Astrocyte (in vitro differentiated cells and primary cell): ENCODE measurements around the gene SDHD. TPM values are rescaled to one million over a fixed set of nuclear protein-coding genes. Genes with fewer than 3 reads are reported as not detected.
"Not testable (repeated sequence)": the region's sequence is repeated elsewhere in the genome, so short reads cannot be mapped to it uniquely, and the experiment has no call there.

Source experiments
- DNase-seq: peaks from one replicate; pipeline ENCODE4 v3.0.0-alpha.2; 2010; ENCODE audit warnings: low read depth
- FAIRE-seq: peaks from 2 replicates; lab custom pipeline; 2011; peaks lifted over from hg19 to GRCh38; lab: Jason Lieb, UNC
- H2AFZ ChIP-seq: 2 replicates; pipeline ENCODE4 v1.6.0; 2012; ENCODE audit warnings: low read depth, low read length, inconsistent platforms
- H3K27ac ChIP-seq: 2 replicates; pipeline ENCODE4 v1.5.1; 2011; ENCODE audit warnings: low read depth, low read length, inconsistent platforms
- H3K27me3 ChIP-seq: 2 replicates; pipeline ENCODE4 v1.6.0; 2011; ENCODE audit warnings: low read length, inconsistent platforms; ENCODE audit not compliant: insufficient read depth
- H3K36me3 ChIP-seq: 2 replicates; pipeline ENCODE4 v1.5.1; 2011; ENCODE audit warnings: low read length, inconsistent platforms; ENCODE audit not compliant: insufficient read depth
- H3K4me1 ChIP-seq: 2 replicates; pipeline ENCODE4 v1.5.1; 2011; ENCODE audit warnings: low read length, inconsistent platforms; ENCODE audit not compliant: insufficient read depth
- H3K4me2 ChIP-seq: 2 replicates; pipeline ENCODE4 v1.6.0; 2012; ENCODE audit warnings: low read length, inconsistent platforms
- H3K4me3 ChIP-seq: 2 replicates; pipeline ENCODE4 v1.5.1; 2011; ENCODE audit warnings: low read depth, mild to moderate bottlenecking, low read length, inconsistent platforms; ENCODE audit not compliant: insufficient read depth
- H3K79me2 ChIP-seq: 2 replicates; pipeline ENCODE4 v1.6.0; 2012; ENCODE audit warnings: mild to moderate bottlenecking, low read length, inconsistent platforms; ENCODE audit not compliant: insufficient read depth
- H3K9ac ChIP-seq: 2 replicates; pipeline ENCODE4 v1.6.0; 2012; ENCODE audit warnings: mild to moderate bottlenecking, low read length, inconsistent platforms
- H3K9me3 ChIP-seq: 2 replicates; pipeline ENCODE4 v1.5.1; 2012; ENCODE audit warnings: low read depth, mild to moderate bottlenecking, low read length, inconsistent platforms; ENCODE audit not compliant: insufficient read depth
- H4K20me1 ChIP-seq: 2 replicates; pipeline ENCODE4 v1.6.0; 2012; ENCODE audit warnings: low read length, inconsistent platforms; ENCODE audit not compliant: insufficient read depth
- H3K27ac Mint-ChIP-seq: one replicate; pipeline ENCODE4 v1.8.0; 2021; ENCODE audit warnings: mild to moderate bottlenecking, mixed read lengths; ENCODE audit not compliant: unreplicated experiment
- H3K27me3 Mint-ChIP-seq: one replicate; pipeline ENCODE4 v1.8.0; 2021; ENCODE audit warnings: low read depth, mixed read lengths; ENCODE audit not compliant: unreplicated experiment
- H3K36me3 Mint-ChIP-seq: one replicate; pipeline ENCODE4 v1.8.0; 2021; ENCODE audit warnings: low read depth, mixed read lengths; ENCODE audit not compliant: unreplicated experiment
- H3K4me1 Mint-ChIP-seq: one replicate; pipeline ENCODE4 v1.8.0; 2021; ENCODE audit warnings: low read depth, mixed read lengths; ENCODE audit not compliant: unreplicated experiment
- H3K4me3 Mint-ChIP-seq: one replicate; pipeline ENCODE4 v1.8.0; 2021; ENCODE audit warnings: mild to moderate bottlenecking, moderate library complexity, mixed read lengths; ENCODE audit not compliant: unreplicated experiment
- H3K9me3 Mint-ChIP-seq: one replicate; pipeline ENCODE4 v1.8.0; 2021; ENCODE audit warnings: mild to moderate bottlenecking, mixed read lengths; ENCODE audit not compliant: unreplicated experiment
- EZH2 ChIP-seq: IDR thresholded peaks from 2 replicates; pipeline ENCODE4 v1.6.1; 2012; ENCODE audit warnings: mild to moderate bottlenecking, low read length, inconsistent platforms; ENCODE audit not compliant: insufficient read depth
- total RNA-seq: library from RNA; stranded (reverse); gene quantifications from 2 replicates; pipeline ENCODE4 v1.2.1, GENCODE V29; 2021
- TF ChIP-seq, protein P1 (sequence below): IDR thresholded peaks from 2 replicates; pipeline ENCODE4 v1.5.1; 2011; ENCODE audit warnings: low read depth, mild to moderate bottlenecking, inconsistent platforms, low read length, moderate library complexity; ENCODE audit not compliant: insufficient read depth

Gene SDHD
- total RNA-seq, 1 donor from 2014 or later: 46.5 TPM

DNA sequence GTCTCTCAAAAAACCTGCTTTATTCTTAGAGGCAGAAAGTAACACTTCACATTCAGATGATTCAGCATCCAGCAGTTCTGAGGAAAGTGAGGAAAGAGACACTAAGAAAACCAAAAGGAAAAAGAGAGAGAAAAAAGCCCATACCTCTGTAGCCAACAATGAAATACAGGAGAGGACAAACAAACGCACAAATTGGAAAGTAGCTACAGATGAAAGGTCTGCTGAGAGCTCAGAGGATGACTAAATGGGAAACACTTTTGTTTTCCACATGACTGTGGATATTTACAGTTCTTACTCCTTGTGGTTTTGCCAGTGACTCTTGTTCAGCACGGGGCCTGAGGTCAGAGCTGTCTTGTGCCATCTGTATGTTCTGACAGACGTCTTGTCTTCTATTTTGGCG lies 3.9 kb upstream of the SDHD start:
- Histone ChIP-seq H3K9ac (peak overlapping the region; percentile 75), H3K27me3 (no peaks in the 10 kb centered on the region), H3K4me1 (peaks cover 17% of the 10 kb centered on the region), H4K20me1 (peaks cover 16% of the 10 kb centered on the region), H3K4me2 (peak overlapping the region; percentile 30), H3K9me3 (no peaks in the 10 kb centered on the region), H3K79me2 (peaks cover 44% of the 10 kb centered on the region), H3K36me3 (peaks cover 53% of the 10 kb centered on the region), H3K4me3 (no peak overlapping the region), H3K27ac (peak overlapping the region; percentile 80), H2AFZ (no peak overlapping the region)
- peak; percentile 53 for DNase-seq
- peaks cover 19% of the 10 kb centered on the region for H3K36me3 Mint-ChIP-seq
- H3K4me1 Mint-ChIP-seq: peaks cover 22% of the 10 kb centered on the region
- FAIRE-seq: no peak
- TF ChIP-seq, protein P1, sequence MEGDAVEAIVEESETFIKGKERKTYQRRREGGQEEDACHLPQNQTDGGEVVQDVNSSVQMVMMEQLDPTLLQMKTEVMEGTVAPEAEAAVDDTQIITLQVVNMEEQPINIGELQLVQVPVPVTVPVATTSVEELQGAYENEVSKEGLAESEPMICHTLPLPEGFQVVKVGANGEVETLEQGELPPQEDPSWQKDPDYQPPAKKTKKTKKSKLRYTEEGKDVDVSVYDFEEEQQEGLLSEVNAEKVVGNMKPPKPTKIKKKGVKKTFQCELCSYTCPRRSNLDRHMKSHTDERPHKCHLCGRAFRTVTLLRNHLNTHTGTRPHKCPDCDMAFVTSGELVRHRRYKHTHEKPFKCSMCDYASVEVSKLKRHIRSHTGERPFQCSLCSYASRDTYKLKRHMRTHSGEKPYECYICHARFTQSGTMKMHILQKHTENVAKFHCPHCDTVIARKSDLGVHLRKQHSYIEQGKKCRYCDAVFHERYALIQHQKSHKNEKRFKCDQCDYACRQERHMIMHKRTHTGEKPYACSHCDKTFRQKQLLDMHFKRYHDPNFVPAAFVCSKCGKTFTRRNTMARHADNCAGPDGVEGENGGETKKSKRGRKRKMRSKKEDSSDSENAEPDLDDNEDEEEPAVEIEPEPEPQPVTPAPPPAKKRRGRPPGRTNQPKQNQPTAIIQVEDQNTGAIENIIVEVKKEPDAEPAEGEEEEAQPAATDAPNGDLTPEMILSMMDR: no peak
- TF ChIP-seq EZH2: no peak
- no peaks in the 10 kb centered on the region for H3K27me3 Mint-ChIP-seq
- H3K4me3 Mint-ChIP-seq: peak overlapping the region; percentile 11
- H3K27ac Mint-ChIP-seq: peak overlapping the region; percentile 91
- no peaks in the 10 kb centered on the region for H3K9me3 Mint-ChIP-seq

DNA sequence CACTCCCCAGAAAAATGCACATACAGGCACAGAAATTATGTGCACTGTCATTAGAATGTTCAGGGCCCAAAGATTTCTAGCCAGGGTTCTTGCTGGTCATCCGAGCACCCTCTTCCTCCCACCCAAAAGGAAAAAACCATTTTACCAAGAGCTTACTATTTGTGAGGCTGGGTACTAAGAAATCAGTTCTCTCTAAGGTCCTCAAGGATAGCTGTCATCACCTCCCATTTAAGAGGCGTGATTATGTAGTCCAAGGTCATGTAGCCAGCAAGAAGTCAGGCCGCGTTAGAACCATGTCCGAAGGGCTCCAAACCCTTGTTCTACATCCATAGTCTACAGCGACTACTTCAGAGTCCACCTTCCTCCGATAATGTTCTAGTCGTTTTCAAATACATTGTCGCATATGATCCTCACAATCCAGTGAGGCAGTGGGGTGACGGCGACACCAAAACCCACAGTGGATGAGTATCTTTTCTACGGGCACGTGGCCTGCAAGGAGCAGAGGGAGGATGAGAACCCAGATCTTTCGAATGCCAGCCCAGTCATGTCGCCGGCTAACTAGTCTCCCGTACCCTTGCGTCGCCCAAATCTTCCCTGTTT lies 751 bp upstream of the SDHD start:
- H2AFZ ChIP-seq: peak overlapping the region; percentile 92
- peaks cover 61% of the 10 kb centered on the region for H3K79me2 ChIP-seq
- no peaks in the 10 kb centered on the region for H3K9me3 Mint-ChIP-seq
- H3K4me2 ChIP-seq: peak overlapping the region; percentile 93
- peaks cover 16% of the 10 kb centered on the region for H4K20me1 ChIP-seq
- H3K27ac ChIP-seq: peak overlapping the region; percentile 75
- peak overlapping the region; percentile 98 for H3K4me3 ChIP-seq
- peak overlapping the region; percentile 95 for H3K9ac ChIP-seq
- H3K36me3 Mint-ChIP-seq: peaks cover 20% of the 10 kb centered on the region
- no peak for DNase-seq
- TF ChIP-seq EZH2: no peak
- TF ChIP-seq, protein P1: no peak
- H3K36me3 ChIP-seq: peaks cover 40% of the 10 kb centered on the region
- peaks cover 24% of the 10 kb centered on the region for H3K4me1 Mint-ChIP-seq
- no peaks in the 10 kb centered on the region for H3K9me3 ChIP-seq
- H3K27ac Mint-ChIP-seq: peak overlapping the region; percentile 94
- H3K27me3 ChIP-seq: no peaks in the 10 kb centered on the region
- peak overlapping the region; percentile 98 for H3K4me3 Mint-ChIP-seq
- H3K4me1 ChIP-seq: peaks cover 17% of the 10 kb centered on the region
- no peak for FAIRE-seq
- no peaks in the 10 kb centered on the region for H3K27me3 Mint-ChIP-seq

DNA sequence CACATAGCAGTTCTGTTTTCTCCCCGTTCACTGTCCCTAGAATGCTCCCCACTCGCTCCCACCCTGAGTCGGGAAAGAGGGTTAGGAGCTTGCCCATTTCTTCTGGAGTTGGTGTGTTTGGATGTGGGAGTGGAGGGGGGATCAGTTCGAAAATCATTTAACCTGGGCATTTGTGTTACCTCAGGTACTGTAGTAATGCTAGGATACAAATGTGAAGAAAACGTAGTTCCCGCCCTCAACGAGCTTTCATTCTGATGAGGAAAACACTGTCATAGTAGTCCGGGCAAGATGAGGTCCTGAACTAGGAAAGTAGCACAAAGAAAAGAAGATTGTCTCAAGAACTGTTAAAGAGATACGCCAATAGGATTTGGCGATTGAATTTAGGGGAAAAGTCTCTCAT lies 539 bp downstream of the SDHD start:
- peaks cover 16% of the 10 kb centered on the region for H4K20me1 ChIP-seq
- H3K4me2 ChIP-seq: peak overlapping the region; percentile 93
- no peaks in the 10 kb centered on the region for H3K9me3 ChIP-seq
- H3K9ac ChIP-seq: peak overlapping the region; percentile 95
- no peak for FAIRE-seq
- Mint-ChIP-seq H3K27ac (peak overlapping the region; percentile 94), H3K4me1 (peaks cover 20% of the 10 kb centered on the region), H3K27me3 (no peaks in the 10 kb centered on the region), H3K36me3 (peaks cover 25% of the 10 kb centered on the region), H3K9me3 (no peaks in the 10 kb centered on the region), H3K4me3 (peak overlapping the region; percentile 98)
- TF ChIP-seq EZH2: no peak
- TF ChIP-seq, protein P1: no peak
- H3K4me1 ChIP-seq: peaks cover 16% of the 10 kb centered on the region
- H3K4me3 ChIP-seq: peak overlapping the region; percentile 98
- H2AFZ ChIP-seq: peak overlapping the region; percentile 92
- H3K27ac ChIP-seq: peak overlapping the region; percentile 75
- peaks cover 61% of the 10 kb centered on the region for H3K79me2 ChIP-seq
- H3K36me3 ChIP-seq: peaks cover 44% of the 10 kb centered on the region
- no peaks in the 10 kb centered on the region for H3K27me3 ChIP-seq
- no peak for DNase-seq

GRCh38 chr11:112095302-112095701 lies 8.6 kb downstream of the SDHD start:
- H3K27ac ChIP-seq, H3K36me3 Mint-ChIP-seq, H3K9me3 ChIP-seq, H3K9ac ChIP-seq, DNase-seq, H3K27ac Mint-ChIP-seq, H3K27me3 Mint-ChIP-seq, H3K79me2 ChIP-seq, H3K4me1 Mint-ChIP-seq, H3K27me3 ChIP-seq, H3K4me2 ChIP-seq, H3K4me1 ChIP-seq, H3K4me3 Mint-ChIP-seq, H4K20me1 ChIP-seq, H3K4me3 ChIP-seq, H2AFZ ChIP-seq, FAIRE-seq, H3K9me3 Mint-ChIP-seq: not testable (repeated sequence)
- peaks cover 20% of the 10 kb centered on the region for H3K36me3 ChIP-seq
